KMS-11 (cell line): ENCODE data around the gene PBX3.

Experiments used
- H2AFZ ChIP-seq: fragments of 200-600 bp; sonication (generic); 2 replicates; pipeline ENCODE4 v1.6.1; 2016; ENCODE audit warnings: antibody characterized with exemption, mixed run types, low read depth
- H3K27ac ChIP-seq: fragments of 200-600 bp; sonication (generic); 2 replicates; pipeline ENCODE4 v1.6.1; 2016; ENCODE audit warnings: mild to moderate bottlenecking, mixed run types
- H3K27me3 ChIP-seq: fragments of 200-600 bp; sonication (generic); 2 replicates; pipeline ENCODE4 v1.6.1; 2017; ENCODE audit warnings: mild to moderate bottlenecking, low read depth, mixed run types, moderate library complexity; ENCODE audit not compliant: insufficient read depth
- H3K36me3 ChIP-seq: fragments of 200-600 bp; sonication (generic); 2 replicates; pipeline ENCODE4 v1.6.1; 2017; ENCODE audit warnings: mild to moderate bottlenecking, mixed run types; ENCODE audit not compliant: insufficient read depth
- H3K4me1 ChIP-seq: fragments of 200-600 bp; sonication (generic); 2 replicates; pipeline ENCODE4 v1.6.1; 2016; ENCODE audit warnings: mild to moderate bottlenecking, low read depth, mixed run types; ENCODE audit not compliant: poor library complexity, severe bottlenecking
- H3K4me2 ChIP-seq: fragments of 200-600 bp; sonication (generic); 2 replicates; pipeline ENCODE4 v1.7.0; 2016; ENCODE audit warnings: mild to moderate bottlenecking, mixed run types
- H3K4me3 ChIP-seq: fragments of 200-600 bp; sonication (generic); IDR thresholded peaks from 2 replicates; pipeline ENCODE4 v1.6.1; 2017; ENCODE audit warnings: low read depth, low read length, mixed read lengths; ENCODE audit not compliant: insufficient read depth
- H3K79me2 ChIP-seq: fragments of 200-600 bp; sonication (generic); 2 replicates; pipeline ENCODE4 v1.6.1; 2016; ENCODE audit warnings: low read depth, mixed run types; ENCODE audit not compliant: insufficient read depth
- H3K9ac ChIP-seq: fragments of 200-600 bp; sonication (generic); 2 replicates; pipeline ENCODE4 v1.6.1; 2016; ENCODE audit warnings: mild to moderate bottlenecking, mixed run types
- H4K20me1 ChIP-seq: fragments of 200-600 bp; sonication (generic); 2 replicates; pipeline ENCODE4 v1.6.1; 2016; ENCODE audit warnings: mild to moderate bottlenecking, mixed run types; ENCODE audit not compliant: insufficient read depth
- TF ChIP-seq, protein P1 (sequence below): fragments of 200-600 bp; sonication (generic); conservative IDR thresholded peaks from 2 replicates; pipeline ENCODE4 v1.6.1; 2017; ENCODE audit warnings: low read depth, mild to moderate bottlenecking, antibody characterized with exemption, low read length, moderate library complexity, mixed read lengths

PBX3 gene

DNA sequence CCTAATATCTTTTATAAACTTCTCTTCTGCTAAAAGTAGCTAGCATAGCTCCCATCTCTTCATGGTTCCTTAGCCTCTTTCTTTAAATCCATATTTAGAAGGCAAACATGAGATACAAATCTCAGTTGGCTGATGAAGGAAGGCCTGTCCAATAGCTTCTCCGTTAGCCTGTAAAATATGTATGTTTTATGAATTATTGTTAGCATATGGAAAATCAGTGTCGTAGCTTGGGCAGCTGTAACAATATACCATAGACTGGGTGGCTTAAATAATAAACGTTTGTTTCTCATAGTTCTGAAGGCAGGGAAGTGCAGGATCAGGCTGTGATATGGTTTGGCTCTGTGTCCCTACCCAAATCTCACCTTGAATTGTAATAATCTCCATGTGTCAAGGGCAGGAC, 63.8 kb downstream of the PBX3 start:
- H3K27ac ChIP-seq = no peak overlapping the region
- H3K4me3 ChIP-seq = no peak overlapping the region
- H3K79me2 ChIP-seq = peaks cover 97% of the 10 kb centered on the region
- H3K4me1 ChIP-seq = peaks cover 44% of the 10 kb centered on the region
- TF ChIP-seq, protein P1, sequence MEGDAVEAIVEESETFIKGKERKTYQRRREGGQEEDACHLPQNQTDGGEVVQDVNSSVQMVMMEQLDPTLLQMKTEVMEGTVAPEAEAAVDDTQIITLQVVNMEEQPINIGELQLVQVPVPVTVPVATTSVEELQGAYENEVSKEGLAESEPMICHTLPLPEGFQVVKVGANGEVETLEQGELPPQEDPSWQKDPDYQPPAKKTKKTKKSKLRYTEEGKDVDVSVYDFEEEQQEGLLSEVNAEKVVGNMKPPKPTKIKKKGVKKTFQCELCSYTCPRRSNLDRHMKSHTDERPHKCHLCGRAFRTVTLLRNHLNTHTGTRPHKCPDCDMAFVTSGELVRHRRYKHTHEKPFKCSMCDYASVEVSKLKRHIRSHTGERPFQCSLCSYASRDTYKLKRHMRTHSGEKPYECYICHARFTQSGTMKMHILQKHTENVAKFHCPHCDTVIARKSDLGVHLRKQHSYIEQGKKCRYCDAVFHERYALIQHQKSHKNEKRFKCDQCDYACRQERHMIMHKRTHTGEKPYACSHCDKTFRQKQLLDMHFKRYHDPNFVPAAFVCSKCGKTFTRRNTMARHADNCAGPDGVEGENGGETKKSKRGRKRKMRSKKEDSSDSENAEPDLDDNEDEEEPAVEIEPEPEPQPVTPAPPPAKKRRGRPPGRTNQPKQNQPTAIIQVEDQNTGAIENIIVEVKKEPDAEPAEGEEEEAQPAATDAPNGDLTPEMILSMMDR = no peak
- H3K36me3 ChIP-seq = no peaks in the 10 kb centered on the region
- no peaks in the 10 kb centered on the region for H3K27me3 ChIP-seq
- no peak overlapping the region for H3K4me2 ChIP-seq
- H2AFZ ChIP-seq = no peak overlapping the region
- peaks cover 16% of the 10 kb centered on the region; the same call in 1 of the 2 replicates for H4K20me1 ChIP-seq
- H3K9ac ChIP-seq = no peak overlapping the region

DNA sequence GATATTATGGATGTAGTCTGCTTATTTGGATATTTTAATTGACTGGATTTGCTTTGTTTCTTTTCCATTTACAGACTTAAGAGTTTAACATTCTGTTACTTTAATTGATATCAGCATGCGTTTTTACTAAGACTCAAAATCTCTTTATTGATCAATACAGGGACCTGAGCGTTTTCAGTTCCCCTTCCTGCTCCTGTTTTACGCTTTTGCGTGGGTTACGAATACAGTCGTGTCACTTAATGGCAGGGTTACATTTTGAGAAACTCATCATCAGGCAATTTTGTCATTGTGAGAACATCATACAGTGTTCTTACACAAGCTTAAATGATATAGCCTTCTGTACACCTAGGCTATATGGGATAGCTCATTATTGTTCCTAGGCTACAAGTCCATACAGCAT, 65.2 kb downstream of the PBX3 start:
- no peak overlapping the region for H2AFZ ChIP-seq
- TF ChIP-seq, protein P1 = no peak
- peaks cover 9% of the 10 kb centered on the region; the same call in 1 of the 2 replicates for H4K20me1 ChIP-seq
- H3K9ac ChIP-seq = no peak overlapping the region
- no peaks in the 10 kb centered on the region for H3K27me3 ChIP-seq
- no peak overlapping the region for H3K4me2 ChIP-seq
- H3K4me1 ChIP-seq = peaks cover 55% of the 10 kb centered on the region
- no peak overlapping the region for H3K4me3 ChIP-seq
- no peaks in the 10 kb centered on the region for H3K36me3 ChIP-seq
- H3K79me2 ChIP-seq = peaks cover 97% of the 10 kb centered on the region
- no peak overlapping the region for H3K27ac ChIP-seq

DNA sequence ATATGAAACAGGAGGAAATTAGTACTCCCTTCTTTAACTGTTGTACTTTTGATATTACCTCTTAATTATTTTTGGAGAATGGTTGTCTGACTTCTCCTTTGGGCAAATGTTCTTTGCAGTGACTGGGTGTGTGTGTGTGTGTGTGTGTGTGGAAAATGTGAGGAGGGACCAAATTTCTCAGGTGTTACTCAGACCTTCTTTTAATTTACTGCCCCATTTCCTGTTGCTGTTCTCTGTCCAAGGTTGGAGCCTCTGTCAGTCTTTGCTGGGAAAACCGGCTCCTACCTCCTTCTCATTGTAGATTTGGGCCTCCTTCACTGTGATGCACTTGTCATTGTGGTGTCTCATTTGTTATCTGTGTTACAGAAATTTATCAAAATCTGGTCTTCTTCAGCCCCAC, 68.4 kb downstream of the PBX3 start:
- TF ChIP-seq, protein P1 = no peak
- no peaks in the 10 kb centered on the region for H3K36me3 ChIP-seq
- H2AFZ ChIP-seq = no peak overlapping the region
- peak overlapping the region; percentile 27; the same call in 1 of the 2 replicates for H3K4me2 ChIP-seq
- H4K20me1 ChIP-seq = peaks cover under 1% of the 10 kb centered on the region; the same call in 1 of the 2 replicates
- peaks cover 86% of the 10 kb centered on the region for H3K4me1 ChIP-seq
- peaks cover 90% of the 10 kb centered on the region for H3K79me2 ChIP-seq
- H3K27me3 ChIP-seq = no peaks in the 10 kb centered on the region
- peak overlapping the region; percentile 3; the same call in 1 of the 2 replicates for H3K27ac ChIP-seq
- H3K4me3 ChIP-seq = no peak overlapping the region
- H3K9ac ChIP-seq = no peak overlapping the region

DNA sequence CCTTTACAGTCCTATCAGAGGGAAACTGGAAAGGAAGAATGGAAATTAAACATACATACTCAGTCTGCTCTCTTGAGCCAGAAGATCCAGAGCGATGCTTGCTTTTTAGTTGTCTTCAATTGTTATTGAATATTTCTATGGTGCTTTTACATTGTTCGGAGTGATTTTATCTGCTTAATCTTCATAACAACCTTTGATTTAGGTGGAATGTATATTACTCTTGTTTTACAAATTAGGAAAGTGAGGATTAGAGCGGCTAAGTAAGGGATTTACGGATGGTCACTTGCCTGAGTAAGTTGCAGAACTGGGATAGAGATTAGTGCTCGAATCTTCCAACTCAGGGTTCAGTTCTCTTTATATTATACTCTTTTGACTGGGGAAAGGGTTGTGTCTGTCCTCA, 69.1 kb downstream of the PBX3 start:
- H3K27ac ChIP-seq = peak overlapping the region; percentile 17; the same call in 1 of the 2 replicates
- H3K4me1 ChIP-seq = peaks cover 86% of the 10 kb centered on the region
- H4K20me1 ChIP-seq = no peaks in the 10 kb centered on the region
- no peak overlapping the region for H3K4me3 ChIP-seq
- H2AFZ ChIP-seq = no peak overlapping the region
- H3K27me3 ChIP-seq = no peaks in the 10 kb centered on the region
- no peaks in the 10 kb centered on the region for H3K36me3 ChIP-seq
- peaks cover 90% of the 10 kb centered on the region for H3K79me2 ChIP-seq
- TF ChIP-seq, protein P1 = no peak
- no peak overlapping the region for H3K9ac ChIP-seq
- no peak overlapping the region; the same call in 1 of the 2 replicates for H3K4me2 ChIP-seq
